ENCODE results near the gene RSAD2. TPM values are rescaled to one million over a fixed set of nuclear protein-coding genes. Genes with fewer than 3 reads are reported as not detected.

The RSAD2 gene
- total and polyA plus RNA-seq, 9 of the 15 experiments (the other 6 are each of a cell fraction or from before 2014, with no cell fraction given): 0.15 to 1.4 (median 0.28) TPM

DNA sequence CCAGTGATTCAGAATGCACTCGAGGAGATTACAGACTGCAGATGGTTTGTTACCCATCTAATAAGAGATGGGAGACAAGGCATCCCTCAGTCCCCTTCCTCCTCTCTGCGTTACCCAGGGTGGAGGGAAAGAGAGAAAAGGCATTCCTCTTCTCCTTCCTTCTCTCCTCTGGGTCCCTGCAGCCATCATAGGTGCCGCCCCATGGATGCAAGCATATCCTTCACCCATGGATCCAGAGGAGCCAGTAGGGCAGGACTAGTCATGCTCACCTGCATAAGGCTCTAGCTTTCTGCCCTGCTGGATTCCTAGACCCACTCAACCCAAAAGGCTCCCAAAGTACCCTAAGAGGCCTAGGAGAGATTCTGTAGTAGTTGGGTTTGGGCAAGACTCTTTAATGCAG, 32.3 kb upstream of the RSAD2 start (continued):
- TF ChIP-seq, protein P1, sequence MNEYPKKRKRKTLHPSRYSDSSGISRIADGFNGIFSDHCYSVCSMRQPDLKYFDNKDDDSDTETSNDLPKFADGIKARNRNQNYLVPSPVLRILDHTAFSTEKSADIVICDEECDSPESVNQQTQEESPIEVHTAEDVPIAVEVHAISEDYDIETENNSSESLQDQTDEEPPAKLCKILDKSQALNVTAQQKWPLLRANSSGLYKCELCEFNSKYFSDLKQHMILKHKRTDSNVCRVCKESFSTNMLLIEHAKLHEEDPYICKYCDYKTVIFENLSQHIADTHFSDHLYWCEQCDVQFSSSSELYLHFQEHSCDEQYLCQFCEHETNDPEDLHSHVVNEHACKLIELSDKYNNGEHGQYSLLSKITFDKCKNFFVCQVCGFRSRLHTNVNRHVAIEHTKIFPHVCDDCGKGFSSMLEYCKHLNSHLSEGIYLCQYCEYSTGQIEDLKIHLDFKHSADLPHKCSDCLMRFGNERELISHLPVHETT (CRISPR knock-in tag; conservative IDR thresholded peaks at IDR 0.05 in 1 of 2, IDR thresholded peaks at IDR 0.05 in 1 of 2): no peak
- 0 out of 4 replicates have a peak, but pooled peaks of 1 of the 2 experiments have one; percentile 9 for TF ChIP-seq KDM1A (IDR thresholded peaks at IDR 0.05)
- no peak for TF ChIP-seq PML (IDR thresholded peaks at IDR 0.05; ENCODE audit: low read length)
- TF ChIP-seq, protein P2, sequence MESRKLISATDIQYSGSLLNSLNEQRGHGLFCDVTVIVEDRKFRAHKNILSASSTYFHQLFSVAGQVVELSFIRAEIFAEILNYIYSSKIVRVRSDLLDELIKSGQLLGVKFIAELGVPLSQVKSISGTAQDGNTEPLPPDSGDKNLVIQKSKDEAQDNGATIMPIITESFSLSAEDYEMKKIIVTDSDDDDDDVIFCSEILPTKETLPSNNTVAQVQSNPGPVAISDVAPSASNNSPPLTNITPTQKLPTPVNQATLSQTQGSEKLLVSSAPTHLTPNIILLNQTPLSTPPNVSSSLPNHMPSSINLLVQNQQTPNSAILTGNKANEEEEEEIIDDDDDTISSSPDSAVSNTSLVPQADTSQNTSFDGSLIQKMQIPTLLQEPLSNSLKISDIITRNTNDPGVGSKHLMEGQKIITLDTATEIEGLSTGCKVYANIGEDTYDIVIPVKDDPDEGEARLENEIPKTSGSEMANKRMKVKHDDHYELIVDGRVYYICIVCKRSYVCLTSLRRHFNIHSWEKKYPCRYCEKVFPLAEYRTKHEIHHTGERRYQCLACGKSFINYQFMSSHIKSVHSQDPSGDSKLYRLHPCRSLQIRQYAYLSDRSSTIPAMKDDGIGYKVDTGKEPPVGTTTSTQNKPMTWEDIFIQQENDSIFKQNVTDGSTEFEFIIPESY (CRISPR knock-in tag; IDR thresholded peaks at IDR 0.05): no peak
- TF ChIP-seq, protein P3, sequence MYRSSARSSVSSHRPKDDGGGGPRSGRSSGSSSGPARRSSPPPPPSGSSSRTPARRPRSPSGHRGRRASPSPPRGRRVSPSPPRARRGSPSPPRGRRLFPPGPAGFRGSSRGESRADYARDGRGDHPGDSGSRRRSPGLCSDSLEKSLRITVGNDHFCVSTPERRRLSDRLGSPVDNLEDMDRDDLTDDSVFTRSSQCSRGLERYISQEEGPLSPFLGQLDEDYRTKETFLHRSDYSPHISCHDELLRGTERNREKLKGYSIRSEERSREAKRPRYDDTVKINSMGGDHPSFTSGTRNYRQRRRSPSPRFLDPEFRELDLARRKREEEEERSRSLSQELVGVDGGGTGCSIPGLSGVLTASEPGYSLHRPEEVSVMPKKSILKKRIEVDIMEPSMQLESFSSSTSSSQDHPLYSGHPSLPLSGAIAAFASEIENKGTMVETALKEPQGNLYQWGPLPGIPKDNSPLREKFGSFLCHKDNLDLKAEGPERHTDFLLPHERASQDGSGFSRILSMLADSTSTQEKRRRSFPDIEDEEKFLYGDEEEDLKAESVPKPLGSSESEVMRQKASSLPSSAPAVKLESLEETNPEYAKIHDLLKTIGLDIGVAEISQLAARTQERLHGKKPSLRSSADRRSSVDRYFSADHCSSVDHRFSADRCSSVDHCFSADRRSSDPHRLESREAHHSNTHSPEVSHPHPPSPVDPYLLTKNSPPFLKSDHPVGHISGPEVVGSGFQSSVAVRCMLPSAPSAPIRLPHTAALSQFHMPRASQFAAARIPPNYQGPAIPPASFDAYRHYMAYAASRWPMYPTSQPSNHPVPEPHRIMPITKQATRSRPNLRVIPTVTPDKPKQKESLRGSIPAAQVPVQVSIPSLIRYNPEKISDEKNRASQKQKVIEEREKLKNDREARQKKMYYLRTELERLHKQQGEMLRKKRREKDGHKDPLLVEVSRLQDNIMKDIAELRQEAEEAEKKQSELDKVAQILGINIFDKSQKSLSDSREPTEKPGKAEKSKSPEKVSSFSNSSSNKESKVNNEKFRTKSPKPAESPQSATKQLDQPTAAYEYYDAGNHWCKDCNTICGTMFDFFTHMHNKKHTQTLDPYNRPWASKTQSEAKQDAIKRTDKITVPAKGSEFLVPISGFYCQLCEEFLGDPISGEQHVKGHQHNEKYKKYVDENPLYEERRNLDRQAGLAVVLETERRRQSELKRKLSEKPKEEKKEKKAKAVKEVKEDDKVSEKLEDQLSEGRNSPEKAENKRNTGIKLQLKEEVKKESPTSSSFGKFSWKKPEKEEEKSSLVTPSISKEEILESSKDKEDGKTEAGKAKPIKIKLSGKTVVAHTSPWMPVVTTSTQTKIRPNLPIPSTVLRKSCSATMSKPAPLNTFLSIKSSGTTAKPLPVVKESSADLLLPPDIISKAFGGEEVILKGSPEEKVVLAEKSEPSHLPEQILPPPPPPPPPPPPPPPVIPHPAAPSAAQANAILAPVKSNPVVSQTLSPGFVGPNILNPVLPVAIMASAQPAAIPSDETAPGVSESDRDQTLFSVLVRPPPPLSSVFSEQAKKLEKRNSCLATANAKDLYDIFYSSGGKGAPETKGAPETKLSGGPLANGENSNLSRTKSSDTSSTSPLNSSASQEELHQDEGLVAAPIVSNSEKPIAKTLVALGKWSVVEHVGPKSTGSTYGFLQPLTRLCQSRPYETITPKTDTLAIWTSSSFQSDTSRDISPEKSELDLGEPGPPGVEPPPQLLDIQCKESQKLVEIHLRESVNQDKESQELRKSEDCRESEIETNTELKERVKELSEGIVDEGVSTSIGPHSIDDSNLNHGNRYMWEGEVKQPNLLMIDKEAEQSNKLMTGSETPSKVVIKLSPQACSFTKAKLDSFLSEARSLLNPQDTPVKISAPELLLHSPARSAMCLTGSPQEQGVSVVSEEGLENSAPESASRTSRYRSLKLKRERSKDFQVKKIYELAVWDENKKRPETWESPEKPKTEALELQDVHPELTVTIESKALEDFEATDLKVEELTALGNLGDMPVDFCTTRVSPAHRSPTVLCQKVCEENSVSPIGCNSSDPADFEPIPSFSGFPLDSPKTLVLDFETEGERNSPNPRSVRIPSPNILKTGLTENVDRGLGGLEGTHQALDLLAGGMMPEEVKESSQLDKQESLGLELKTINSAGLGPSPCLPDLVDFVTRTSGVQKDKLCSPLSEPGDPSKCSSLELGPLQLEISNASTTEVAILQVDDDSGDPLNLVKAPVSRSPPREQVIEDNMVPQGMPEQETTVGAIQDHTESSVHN (IDR thresholded peaks at IDR 0.05; ENCODE audit: borderline replicate concordance in 1 of 2, low read depth in 1 of 2): no peak
- no peak for TF ChIP-seq SMARCB1 (IDR thresholded peaks at IDR 0.05; ENCODE audit: insufficient read length, low read depth)
- TF ChIP-seq, protein P4, sequence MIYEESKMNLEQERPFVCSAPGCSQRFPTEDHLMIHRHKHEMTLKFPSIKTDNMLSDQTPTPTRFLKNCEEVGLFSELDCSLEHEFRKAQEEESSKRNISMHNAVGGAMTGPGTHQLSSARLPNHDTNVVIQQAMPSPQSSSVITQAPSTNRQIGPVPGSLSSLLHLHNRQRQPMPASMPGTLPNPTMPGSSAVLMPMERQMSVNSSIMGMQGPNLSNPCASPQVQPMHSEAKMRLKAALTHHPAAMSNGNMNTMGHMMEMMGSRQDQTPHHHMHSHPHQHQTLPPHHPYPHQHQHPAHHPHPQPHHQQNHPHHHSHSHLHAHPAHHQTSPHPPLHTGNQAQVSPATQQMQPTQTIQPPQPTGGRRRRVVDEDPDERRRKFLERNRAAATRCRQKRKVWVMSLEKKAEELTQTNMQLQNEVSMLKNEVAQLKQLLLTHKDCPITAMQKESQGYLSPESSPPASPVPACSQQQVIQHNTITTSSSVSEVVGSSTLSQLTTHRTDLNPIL (CRISPR knock-in tag; IDR thresholded peaks at IDR 0.05): no peak
- TF ChIP-seq BMI1 (IDR thresholded peaks at IDR 0.05; ENCODE audit: low read length): no peak
- TF ChIP-seq, protein P5, sequence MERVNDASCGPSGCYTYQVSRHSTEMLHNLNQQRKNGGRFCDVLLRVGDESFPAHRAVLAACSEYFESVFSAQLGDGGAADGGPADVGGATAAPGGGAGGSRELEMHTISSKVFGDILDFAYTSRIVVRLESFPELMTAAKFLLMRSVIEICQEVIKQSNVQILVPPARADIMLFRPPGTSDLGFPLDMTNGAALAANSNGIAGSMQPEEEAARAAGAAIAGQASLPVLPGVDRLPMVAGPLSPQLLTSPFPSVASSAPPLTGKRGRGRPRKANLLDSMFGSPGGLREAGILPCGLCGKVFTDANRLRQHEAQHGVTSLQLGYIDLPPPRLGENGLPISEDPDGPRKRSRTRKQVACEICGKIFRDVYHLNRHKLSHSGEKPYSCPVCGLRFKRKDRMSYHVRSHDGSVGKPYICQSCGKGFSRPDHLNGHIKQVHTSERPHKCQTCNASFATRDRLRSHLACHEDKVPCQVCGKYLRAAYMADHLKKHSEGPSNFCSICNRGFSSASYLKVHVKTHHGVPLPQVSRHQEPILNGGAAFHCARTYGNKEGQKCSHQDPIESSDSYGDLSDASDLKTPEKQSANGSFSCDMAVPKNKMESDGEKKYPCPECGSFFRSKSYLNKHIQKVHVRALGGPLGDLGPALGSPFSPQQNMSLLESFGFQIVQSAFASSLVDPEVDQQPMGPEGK (CRISPR knock-in tag; IDR thresholded peaks at IDR 0.05; ENCODE audit: borderline replicate concordance): no peak
- no peak for TF ChIP-seq RUNX1 (IDR thresholded peaks at IDR 0.05; ENCODE audit: low read depth)
- TF ChIP-seq KAT7 (CRISPR knock-in tag; IDR thresholded peaks at IDR 0.05; ENCODE audit: borderline replicate concordance): no peak
- no peak for TF ChIP-seq EWSR1 (IDR thresholded peaks at IDR 0.05; ENCODE audit: borderline replicate concordance, low read depth, partially characterized antibody)
